Right lobe of liver (tissue), 4 donors: Measurements from ENCODE around the gene LIN52.

Source experiments
- POLR2A ChIP-seq: fragments of 450-650 bp; IDR thresholded peaks from one replicate; pipeline ENCODE4 v1.6.1; 2017; ENCODE audit warnings: antibody characterized with exemption, mild to moderate bottlenecking
- TF ChIP-seq, protein P1 (sequence below), 4 donors: fragments of 200-600 bp in 3 of 4; fragments of 450-650 bp in 1 of 4; IDR thresholded peaks; one replicate each; pipeline versions ENCODE4 v1.5.1 to v1.8.0; 2016 to 2022; ENCODE audit warnings: antibody characterized with exemption in 4 of 4, mild to moderate bottlenecking in 2 of 4
- donor health status: DM: no; HTN: no; CAD: no.
- donor health status: DM: no; HTN: no; CAD: no.
- donor health status: DM: no; HTN: yes; CAD: no.

DNA sequence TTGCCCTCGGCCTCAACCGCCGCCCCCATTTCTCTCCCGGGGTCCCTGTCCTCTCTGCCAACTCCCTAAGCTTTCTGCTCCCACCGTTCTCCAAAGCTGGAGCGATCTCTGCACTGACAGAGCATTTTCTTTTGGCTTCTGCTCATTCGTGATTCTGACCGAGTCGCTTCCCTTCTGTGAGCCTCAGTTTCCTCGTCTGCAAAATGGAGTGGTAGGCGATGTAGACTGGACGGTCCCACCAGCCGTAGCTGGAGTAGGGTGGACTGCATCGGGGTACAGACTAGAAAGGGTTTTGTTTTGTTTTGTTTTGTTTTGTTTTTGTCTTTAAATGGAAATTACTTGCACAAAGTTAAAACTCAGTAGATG lies 156.9 kb downstream of the LIN52 start:
- TF ChIP-seq, protein P1, sequence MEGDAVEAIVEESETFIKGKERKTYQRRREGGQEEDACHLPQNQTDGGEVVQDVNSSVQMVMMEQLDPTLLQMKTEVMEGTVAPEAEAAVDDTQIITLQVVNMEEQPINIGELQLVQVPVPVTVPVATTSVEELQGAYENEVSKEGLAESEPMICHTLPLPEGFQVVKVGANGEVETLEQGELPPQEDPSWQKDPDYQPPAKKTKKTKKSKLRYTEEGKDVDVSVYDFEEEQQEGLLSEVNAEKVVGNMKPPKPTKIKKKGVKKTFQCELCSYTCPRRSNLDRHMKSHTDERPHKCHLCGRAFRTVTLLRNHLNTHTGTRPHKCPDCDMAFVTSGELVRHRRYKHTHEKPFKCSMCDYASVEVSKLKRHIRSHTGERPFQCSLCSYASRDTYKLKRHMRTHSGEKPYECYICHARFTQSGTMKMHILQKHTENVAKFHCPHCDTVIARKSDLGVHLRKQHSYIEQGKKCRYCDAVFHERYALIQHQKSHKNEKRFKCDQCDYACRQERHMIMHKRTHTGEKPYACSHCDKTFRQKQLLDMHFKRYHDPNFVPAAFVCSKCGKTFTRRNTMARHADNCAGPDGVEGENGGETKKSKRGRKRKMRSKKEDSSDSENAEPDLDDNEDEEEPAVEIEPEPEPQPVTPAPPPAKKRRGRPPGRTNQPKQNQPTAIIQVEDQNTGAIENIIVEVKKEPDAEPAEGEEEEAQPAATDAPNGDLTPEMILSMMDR (IDR thresholded peaks at IDR 0.05) = no peak
- TF ChIP-seq POLR2A = no peak
